Gastroesophageal sphincter (tissue), 3 donors: ENCODE data around the gene MTSS2.

Experiments
- CTCF ChIP-seq, 4 experiments: fragments of 200-600 bp in 2 of 4; fragments of 450-650 bp in 2 of 4; sonication (generic) in 1 of 4; IDR thresholded peaks; one replicate each; pipeline ENCODE4 v1.5.1; 2017 to 2019; ENCODE audit warnings: antibody characterized with exemption in 4 of 4, mild to moderate bottlenecking in 2 of 4, moderate library complexity in 2 of 4
- EP300 ChIP-seq: sonication (generic); formaldehyde crosslinking; IDR thresholded peaks from one replicate; pipeline ENCODE4 v1.6.1; 2017; ENCODE audit warnings: antibody characterized with exemption, mild to moderate bottlenecking
- POLR2A ChIP-seq, 2 donors: fragments of 450-650 bp; IDR thresholded peaks; one replicate each; pipeline ENCODE4 v1.6.1; 2017; ENCODE audit warnings: antibody characterized with exemption in 2 of 2, mild to moderate bottlenecking in 2 of 2, moderate library complexity in 1 of 2
- POLR2AphosphoS5 ChIP-seq: sonication (generic); formaldehyde crosslinking; IDR thresholded peaks from one replicate; pipeline ENCODE4 v1.6.1; 2017; ENCODE audit warnings: antibody characterized with exemption

DNA sequence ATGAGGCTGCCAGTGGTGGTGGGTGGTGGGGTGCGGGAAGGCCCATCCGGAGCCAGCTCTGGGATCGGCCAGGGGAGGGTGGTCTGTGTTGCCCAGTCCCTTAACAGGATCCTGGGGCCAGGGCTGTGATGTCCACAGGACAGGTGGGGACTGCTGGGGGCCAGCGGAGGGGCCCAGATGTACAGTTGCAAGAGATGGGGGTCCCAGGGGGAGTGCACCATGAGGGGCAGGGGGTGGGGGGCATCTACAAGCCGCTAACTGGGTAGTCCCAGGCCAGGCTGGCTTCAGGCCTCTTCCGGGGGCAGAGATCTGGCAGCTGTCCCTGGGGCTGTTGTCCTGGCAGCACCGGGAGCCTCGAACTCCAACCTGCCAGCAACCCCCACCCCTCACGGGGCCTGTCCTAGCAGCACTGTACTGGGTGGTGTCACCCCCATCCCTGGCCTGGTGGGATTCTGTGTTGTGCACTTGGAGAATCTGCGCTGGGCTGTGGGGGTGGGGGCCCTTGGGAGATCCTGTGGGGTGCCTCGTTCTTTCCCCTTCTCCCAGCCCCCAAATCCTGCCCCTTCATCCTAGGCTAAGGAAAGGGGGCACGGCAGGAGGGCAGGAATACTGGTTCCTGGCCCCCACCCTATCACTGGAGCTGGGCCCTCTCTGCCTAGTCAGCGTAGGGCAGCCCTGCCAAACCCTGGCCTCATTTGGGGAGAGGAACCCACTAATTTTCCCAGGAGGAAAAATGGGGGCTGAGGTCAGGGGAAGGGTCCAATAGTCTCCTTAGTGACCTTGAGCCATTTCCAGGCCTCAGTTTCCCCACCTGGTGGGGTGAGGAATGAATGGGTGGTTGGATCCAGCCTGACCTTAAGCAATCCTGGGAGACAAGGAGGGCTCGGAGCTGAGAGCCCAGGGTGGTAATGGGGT is 1.4 kb downstream of the MTSS2 start:
- TF ChIP-seq POLR2AphosphoS5 = no peak
- TF ChIP-seq CTCF (IDR thresholded peaks at IDR 0.05) = no peak
- no peak for TF ChIP-seq POLR2A (IDR thresholded peaks at IDR 0.05)
- TF ChIP-seq EP300 = no peak
